Loucy (cell line): ENCODE data around the gene GCNT2.
A peak's percentile ranks its signal among the peaks of the same experiment; 100 is the strongest.
"Not testable (repeated sequence)": the region's sequence is repeated elsewhere in the genome, so short reads cannot be mapped to it uniquely, and the experiment has no call there.

Experiments
- H2AFZ ChIP-seq: fragments of 200-600 bp; sonication (generic); 2 replicates; pipeline ENCODE4 v1.6.0; 2016; ENCODE audit warnings: antibody characterized with exemption, mild to moderate bottlenecking, low read length, moderate library complexity
- H3F3A ChIP-seq: fragments of 200-600 bp; 2 replicates; pipeline ENCODE4 v1.6.0; 2016; ENCODE audit warnings: antibody characterized with exemption, low read depth, mild to moderate bottlenecking
- H3K27me3 ChIP-seq: fragments of 200-600 bp; sonication (generic); 2 replicates; pipeline ENCODE4 v1.6.1; 2014; ENCODE audit warnings: low read length, mild to moderate bottlenecking; ENCODE audit not compliant: insufficient read depth, poor library complexity, severe bottlenecking
- H3K36me3 ChIP-seq: fragments of 200-600 bp; sonication (generic); 2 replicates; pipeline ENCODE4 v1.6.1; 2016; ENCODE audit warnings: low read length; ENCODE audit not compliant: insufficient read depth
- H3K4me1 ChIP-seq: fragments of 200-600 bp; sonication (generic); 2 replicates; pipeline ENCODE4 v1.5.1; 2014; ENCODE audit warnings: low read length, mild to moderate bottlenecking; ENCODE audit not compliant: insufficient read depth, poor library complexity, severe bottlenecking
- H3K4me2 ChIP-seq: fragments of 200-600 bp; sonication (generic); 2 replicates; pipeline ENCODE4 v1.6.0; 2014; ENCODE audit warnings: antibody characterized with exemption, low read length, low read depth, mild to moderate bottlenecking; ENCODE audit not compliant: poor library complexity, severe bottlenecking
- H3K4me3 ChIP-seq: fragments of 200-600 bp; sonication (generic); 2 replicates; pipeline ENCODE4 v1.5.1; 2014; ENCODE audit warnings: low read length, mild to moderate bottlenecking, mixed read lengths; ENCODE audit not compliant: poor library complexity, severe bottlenecking
- H3K79me2 ChIP-seq: fragments of 200-600 bp; sonication (generic); 2 replicates; pipeline ENCODE4 v1.6.1; 2014; ENCODE audit warnings: low read length; ENCODE audit not compliant: insufficient read depth
- H3K9ac ChIP-seq: fragments of 200-600 bp; sonication (generic); 2 replicates; pipeline ENCODE4 v1.6.0; 2014; ENCODE audit warnings: mild to moderate bottlenecking, low read depth, low read length, moderate library complexity; ENCODE audit not compliant: poor library complexity, severe bottlenecking
- H3K9me2 ChIP-seq: fragments of 200-600 bp; sonication (generic); replicated peaks from 2 replicates; pipeline ENCODE4 v1.6.1; 2016; ENCODE audit warnings: low read depth, low read length, mixed read lengths
- H3K9me3 ChIP-seq: fragments of 200-600 bp; sonication (generic); 2 replicates; pipeline ENCODE4 v1.6.1; 2014; ENCODE audit warnings: mild to moderate bottlenecking, antibody characterized with exemption, low read length, low read depth; ENCODE audit not compliant: insufficient read depth
- H4K20me1 ChIP-seq: fragments of 200-600 bp; sonication (generic); 2 replicates; pipeline ENCODE4 v1.6.0; 2014; ENCODE audit warnings: antibody characterized with exemption, low read length, mild to moderate bottlenecking; ENCODE audit not compliant: insufficient read depth, poor library complexity, severe bottlenecking
- CTCF ChIP-seq: fragments of 200-600 bp; sonication (generic); conservative IDR thresholded peaks from 2 replicates; pipeline ENCODE4 v1.5.1; 2014; ENCODE audit warnings: mild to moderate bottlenecking, antibody characterized with exemption, low read length
- EZH2phosphoT487 ChIP-seq: fragments of 200-600 bp; IDR thresholded peaks from 2 replicates; pipeline ENCODE4 v1.6.1; 2018; ENCODE audit warnings: antibody characterized with exemption, mild to moderate bottlenecking, moderate library complexity, borderline replicate concordance

The GCNT2 gene

GRCh38 chr6:10514049-10514780, 6.9 kb upstream of the GCNT2 start:
- Histone ChIP-seq H3F3A (no peaks in the 10 kb centered on the region), H2AFZ (no peak overlapping the region), H3K9me3 (no peaks in the 10 kb centered on the region), H3K9ac (no peak overlapping the region), H3K79me2 (no peaks in the 10 kb centered on the region), H3K4me2 (no peak overlapping the region), H3K4me3 (no peak overlapping the region), H3K36me3 (no peaks in the 10 kb centered on the region), H3K9me2 (no peaks in the 10 kb centered on the region), H3K27me3 (no peaks in the 10 kb centered on the region), H3K4me1 (peaks cover 8% of the 10 kb centered on the region), H4K20me1 (no peaks in the 10 kb centered on the region)
- no peak for TF ChIP-seq CTCF
- TF ChIP-seq EZH2phosphoT487 = no peak

GRCh38 chr6:10516953-10517352, 4.2 kb upstream of the GCNT2 start:
- Histone ChIP-seq H3K4me2 (no peak overlapping the region), H3K9me3 (no peaks in the 10 kb centered on the region), H3K36me3 (no peaks in the 10 kb centered on the region), H3K4me1 (peaks cover 16% of the 10 kb centered on the region), H3K79me2 (no peaks in the 10 kb centered on the region), H3K4me3 (no peak overlapping the region), H3K9ac (no peak overlapping the region), H4K20me1 (no peaks in the 10 kb centered on the region), H2AFZ (no peak overlapping the region), H3K27me3 (no peaks in the 10 kb centered on the region), H3F3A (no peaks in the 10 kb centered on the region), H3K9me2 (no peaks in the 10 kb centered on the region)
- TF ChIP-seq CTCF (no peak), EZH2phosphoT487 (no peak)

GRCh38 chr6:10518557-10519407, 2.4 kb upstream of the GCNT2 start:
- peaks cover 16% of the 10 kb centered on the region for H3K4me1 ChIP-seq
- no peaks in the 10 kb centered on the region for H3K36me3 ChIP-seq
- H3F3A ChIP-seq = no peaks in the 10 kb centered on the region
- no peaks in the 10 kb centered on the region for H3K27me3 ChIP-seq
- TF ChIP-seq CTCF = no peak
- TF ChIP-seq EZH2phosphoT487 = no peak
- peak overlapping the region; percentile 22 for H3K4me2 ChIP-seq
- H3K9me2 ChIP-seq = no peaks in the 10 kb centered on the region
- H3K9me3 ChIP-seq = no peaks in the 10 kb centered on the region
- no peak overlapping the region for H3K4me3 ChIP-seq
- H4K20me1 ChIP-seq = no peaks in the 10 kb centered on the region
- H3K79me2 ChIP-seq = no peaks in the 10 kb centered on the region
- H3K9ac ChIP-seq = peak overlapping the region; percentile 7
- H2AFZ ChIP-seq = no peak overlapping the region

- H2AFZ ChIP-seq, H3K4me3 ChIP-seq, H3K9me3 ChIP-seq, H3F3A ChIP-seq, H3K27me3 ChIP-seq, H3K36me3 ChIP-seq, H3K9ac ChIP-seq, H3K9me2 ChIP-seq, H3K79me2 ChIP-seq, H4K20me1 ChIP-seq: not testable (repeated sequence)
- peak overlapping the region; percentile 22 for H3K4me2 ChIP-seq
- H3K4me1 ChIP-seq = peaks cover 16% of the 10 kb centered on the region
Observed at GRCh38 chr6:10519408-10519697, 1.8 kb upstream of the GCNT2 start.
